SH-SY5Y (cell line): ENCODE data around the gene DYNC1I2.

Experiments used
- GATA2 ChIP-seq: IDR thresholded peaks from 2 replicates; pipeline ENCODE4 v1.6.1; 2011; ENCODE audit warnings: mild to moderate bottlenecking, low read depth, low read length
- GATA3 ChIP-seq: IDR thresholded peaks from 2 replicates; pipeline ENCODE4 v1.6.1; 2011; ENCODE audit warnings: low read depth, mild to moderate bottlenecking, low read length, moderate library complexity

- no peak for TF ChIP-seq GATA3
- no peak for TF ChIP-seq GATA2
These were observed 16.6 kb upstream of the DYNC1I2 start for GRCh38 chr2:171670655-171671054.
